HEK293T (cell line): ENCODE data around the gene SLC7A9.

Source experiments
- CTCF ChIA-PET: fragments of 350-600 bp; formaldehyde crosslinking; extraction: SDS; loops from one replicate; lab custom pipeline; 2021; ENCODE audit warnings: antibody characterized with exemption, inconsistent platforms; lab: Yijun Ruan, JAX
- POLR2A ChIA-PET: fragments of 350-600 bp; formaldehyde crosslinking; extraction: SDS; loops from one replicate; lab custom pipeline; 2020; ENCODE audit warnings: antibody characterized with exemption, inconsistent platforms; lab: Yijun Ruan, JAX
- DNase-seq: peaks from one replicate; pipeline ENCODE4 v3.0.0; 2012; ENCODE audit warnings: mixed read lengths; ENCODE audit errors: extremely low spot score
- ARNT ChIP-seq: fragments of 450-650 bp; IDR thresholded peaks from 2 replicates; pipeline ENCODE4 v1.6.1; 2017; ENCODE audit warnings: mild to moderate bottlenecking
- BHLHE40 ChIP-seq: fragments of 450-650 bp; IDR thresholded peaks from 2 replicates; pipeline ENCODE4 v1.6.1; 2016; ENCODE audit warnings: mild to moderate bottlenecking, moderate library complexity, borderline replicate concordance
- CTBP1 ChIP-seq: fragments of 450-650 bp; IDR thresholded peaks from 2 replicates; pipeline ENCODE4 v1.6.1; 2016; ENCODE audit warnings: borderline replicate concordance
- ELF4 ChIP-seq: fragments of 450-650 bp; IDR thresholded peaks from 2 replicates; pipeline ENCODE4 v1.6.1; 2017; ENCODE audit warnings: antibody characterized with exemption
- FOXA1 ChIP-seq: fragments of 450-650 bp; IDR thresholded peaks from 2 replicates; pipeline ENCODE4 v1.6.1; 2016; ENCODE audit warnings: mild to moderate bottlenecking
- FOXK2 ChIP-seq: fragments of 450-650 bp; IDR thresholded peaks from 2 replicates; pipeline ENCODE4 v1.6.1; 2016; ENCODE audit warnings: mild to moderate bottlenecking
- FOXM1 ChIP-seq: fragments of 450-650 bp; IDR thresholded peaks from 2 replicates; pipeline ENCODE4 v1.6.1; 2017; ENCODE audit warnings: mild to moderate bottlenecking, borderline replicate concordance
- HDGF ChIP-seq: fragments of 450-650 bp; IDR thresholded peaks from 2 replicates; pipeline ENCODE4 v1.6.1; 2017; ENCODE audit warnings: antibody characterized with exemption, borderline replicate concordance
- L3MBTL2 ChIP-seq: fragments of 450-650 bp; conservative IDR thresholded peaks from 2 replicates; pipeline ENCODE4 v1.6.1; 2016; ENCODE audit warnings: mild to moderate bottlenecking
- LEF1 ChIP-seq: fragments of 450-650 bp; IDR thresholded peaks from 2 replicates; pipeline ENCODE4 v1.6.1; 2017; ENCODE audit warnings: mild to moderate bottlenecking, borderline replicate concordance
- NFRKB ChIP-seq: fragments of 450-650 bp; IDR thresholded peaks from 2 replicates; pipeline ENCODE4 v1.6.1; 2016; ENCODE audit warnings: mild to moderate bottlenecking, moderate library complexity
- PKNOX1 ChIP-seq: fragments of 450-650 bp; IDR thresholded peaks from 2 replicates; pipeline ENCODE4 v1.6.1; 2016
- SP1 ChIP-seq: fragments of 450-650 bp; IDR thresholded peaks from 2 replicates; pipeline ENCODE4 v1.6.1; 2017
- SUZ12 ChIP-seq: fragments of 450-650 bp; IDR thresholded peaks from 2 replicates; pipeline ENCODE4 v1.6.1; 2016; ENCODE audit warnings: mild to moderate bottlenecking
- TARDBP ChIP-seq: fragments of 450-650 bp; IDR thresholded peaks from 2 replicates; pipeline ENCODE4 v1.6.1; 2016
- ZNF384 ChIP-seq: fragments of 450-650 bp; IDR thresholded peaks from 2 replicates; pipeline ENCODE4 v1.6.1; 2016

SLC7A9 gene

GRCh38 chr19:32809754-32810153 is 59.8 kb downstream of the SLC7A9 start:
- no peak for TF ChIP-seq FOXA1
- TF ChIP-seq L3MBTL2: no peak
- no peak for TF ChIP-seq TARDBP
- TF ChIP-seq CTBP1: no peak
- TF ChIP-seq HDGF: no peak
- TF ChIP-seq FOXK2: no peak
- TF ChIP-seq FOXM1: no peak
- TF ChIP-seq BHLHE40: no peak
- TF ChIP-seq ELF4: no peak
- no peak for TF ChIP-seq ZNF384
- no peak for TF ChIP-seq PKNOX1
- TF ChIP-seq SUZ12: no peak
- no peak for TF ChIP-seq NFRKB
- no peak for TF ChIP-seq ARNT
- no peak for TF ChIP-seq LEF1
- no peak for TF ChIP-seq SP1
- CTCF ChIA-PET: no interaction called here
- POLR2A ChIA-PET: no interaction called here
- no peak for DNase-seq

- DNase-seq: no peak
- no peak for TF ChIP-seq SP1
- no peak for TF ChIP-seq FOXK2
- TF ChIP-seq CTBP1: no peak
- TF ChIP-seq HDGF: no peak
- TF ChIP-seq ARNT: no peak
- TF ChIP-seq ELF4: no peak
- TF ChIP-seq L3MBTL2: no peak
- TF ChIP-seq LEF1: no peak
- TF ChIP-seq NFRKB: no peak
- TF ChIP-seq ZNF384: no peak
- no peak for TF ChIP-seq FOXM1
- no peak for TF ChIP-seq SUZ12
- TF ChIP-seq FOXA1: no peak
- TF ChIP-seq TARDBP: no peak
- TF ChIP-seq PKNOX1: no peak
- no peak for TF ChIP-seq BHLHE40
- ChIA-PET CTCF (no interaction called here), POLR2A (no interaction called here)
These were observed 60.3 kb downstream of the SLC7A9 start for GRCh38 chr19:32809254-32809653.

GRCh38 chr19:32808236-32808635 is 61.3 kb downstream of the SLC7A9 start:
- DNase-seq: no peak
- TF ChIP-seq LEF1 (no peak), ELF4 (no peak), ARNT (no peak)
- CTCF ChIA-PET: no interaction called here
- POLR2A ChIA-PET: no interaction called here

DNA sequence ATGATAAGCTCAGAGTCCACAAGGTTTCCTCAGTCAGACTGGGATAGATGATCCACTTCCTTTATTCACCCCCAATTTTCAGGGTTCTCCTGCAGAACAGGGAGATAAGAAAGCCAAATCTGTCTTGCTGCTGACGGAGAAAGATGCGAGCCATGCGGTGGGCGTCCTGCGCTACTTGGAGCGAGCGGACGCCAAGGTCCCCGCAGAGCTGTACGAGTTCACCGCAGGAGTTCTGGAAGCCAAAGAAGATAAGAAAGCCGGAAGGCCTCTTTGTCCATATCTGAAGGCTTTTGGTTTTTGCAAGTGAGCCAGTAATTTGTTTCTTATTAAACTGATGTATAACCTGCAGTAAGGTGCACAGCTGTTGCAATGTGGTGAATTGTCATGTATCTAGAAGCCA is 66.7 kb downstream of the SLC7A9 start:
- POLR2A ChIA-PET: no interaction called here
- no peak for DNase-seq
- CTCF ChIA-PET: interaction anchor here (1.0 kb wide), 1 partner anchor 15 kb away, joined by 3 read pairs; no protein-coding TSS in a partner anchor
- no peak for TF ChIP-seq SUZ12
- no peak for TF ChIP-seq SP1
- TF ChIP-seq ZNF384: no peak
- TF ChIP-seq ELF4: no peak
- no peak for TF ChIP-seq ARNT
- no peak for TF ChIP-seq FOXM1

- CTCF ChIA-PET: no interaction called here
- TF ChIP-seq FOXA1 (no peak), ZNF384 (no peak), PKNOX1 (no peak), HDGF (no peak), L3MBTL2 (no peak), TARDBP (no peak), CTBP1 (no peak), LEF1 (no peak), ARNT (no peak), NFRKB (no peak), ELF4 (no peak), BHLHE40 (no peak), FOXM1 (no peak)
- no peak for DNase-seq
- POLR2A ChIA-PET: no interaction called here
These were observed 68.8 kb downstream of the SLC7A9 start for GRCh38 chr19:32800754-32801153.

DNA sequence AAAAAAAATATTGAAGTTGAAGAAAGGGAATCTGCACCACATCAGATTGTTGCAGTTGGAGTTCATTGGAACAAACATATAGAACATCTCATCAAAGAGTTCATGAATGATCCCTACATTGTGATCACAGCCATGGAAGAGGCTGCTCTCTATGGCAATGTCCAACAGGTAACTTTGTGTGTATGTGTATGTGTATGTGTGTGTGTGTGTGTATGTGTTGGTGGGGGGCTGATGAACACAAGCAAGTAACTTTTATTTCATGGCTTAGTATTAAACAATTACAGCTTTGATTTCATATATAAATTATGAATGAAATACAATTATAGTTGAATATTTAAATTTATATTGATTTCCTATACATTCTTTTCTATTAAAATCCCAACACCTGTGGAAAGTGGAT is 69.4 kb downstream of the SLC7A9 start:
- DNase-seq: no peak
- TF ChIP-seq FOXM1: no peak
- no peak for TF ChIP-seq SUZ12
- TF ChIP-seq CTBP1: no peak
- no peak for TF ChIP-seq LEF1
- TF ChIP-seq FOXA1: no peak
- no peak for TF ChIP-seq ARNT
- no peak for TF ChIP-seq L3MBTL2
- no peak for TF ChIP-seq NFRKB
- no peak for TF ChIP-seq TARDBP
- TF ChIP-seq ZNF384: no peak
- TF ChIP-seq FOXK2: no peak
- no peak for TF ChIP-seq HDGF
- ChIA-PET CTCF (no interaction called here), POLR2A (no interaction called here)

GRCh38 chr19:32798201-32798600 is 71.4 kb downstream of the SLC7A9 start:
- ChIA-PET POLR2A (no interaction called here), CTCF (no interaction called here)
- DNase-seq: no peak
- TF ChIP-seq FOXK2 (no peak), SP1 (no peak)
